HG02938 (cell line): Measurements from ENCODE around the gene SCFD2.

Experiments used
- ATAC-seq: cut with Tn5 transposase; IDR thresholded peaks from one replicate; pipeline ENCODE4 v1.9.1; 2021; ENCODE audit warnings: mild to moderate bottlenecking, moderate library complexity; ENCODE audit not compliant: unreplicated experiment

The SCFD2 gene

DNA sequence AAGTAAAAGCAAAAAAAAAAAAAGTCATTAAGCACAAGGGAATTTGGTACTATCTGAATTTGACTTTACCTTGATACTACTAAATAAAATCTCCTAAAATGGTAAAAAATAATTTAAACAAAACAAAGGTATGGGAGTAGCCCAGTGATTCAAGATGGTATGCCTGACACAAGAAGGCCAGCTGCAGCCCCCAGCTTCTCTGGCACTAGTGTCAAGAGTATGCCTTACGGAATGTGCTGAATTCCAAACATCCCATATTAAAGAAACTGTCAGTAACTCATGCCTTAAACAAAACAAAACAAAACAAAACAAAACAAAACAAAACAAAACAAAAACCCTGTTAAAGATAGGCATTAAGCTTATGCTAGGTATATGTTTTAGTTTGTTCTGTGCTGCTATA, 422.9 kb downstream of the SCFD2 start:
- ATAC-seq, result no peak

GRCh38 chr4:52941450-52941849, 424.4 kb downstream of the SCFD2 start:
- ATAC-seq, result no peak

DNA sequence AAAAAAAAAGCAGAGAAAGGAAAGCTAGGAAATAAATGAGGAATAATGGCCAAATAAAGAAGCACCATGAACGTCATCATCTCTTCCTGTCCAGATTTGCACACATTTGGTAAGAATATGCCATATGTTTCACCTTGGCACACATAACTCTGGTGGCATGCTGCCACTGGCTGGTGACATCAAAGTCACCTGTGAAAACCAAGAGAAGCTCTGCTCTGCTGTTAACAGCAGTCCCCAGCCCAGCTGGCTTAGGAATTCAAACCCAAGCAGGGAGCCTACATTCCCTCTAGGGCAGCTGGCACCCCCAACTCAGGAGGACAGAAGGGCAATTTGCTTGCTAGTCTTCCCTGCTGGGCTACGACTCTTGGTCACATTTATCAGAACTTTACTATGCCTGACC, 426.1 kb downstream of the SCFD2 start:
- ATAC-seq, result no peak

DNA sequence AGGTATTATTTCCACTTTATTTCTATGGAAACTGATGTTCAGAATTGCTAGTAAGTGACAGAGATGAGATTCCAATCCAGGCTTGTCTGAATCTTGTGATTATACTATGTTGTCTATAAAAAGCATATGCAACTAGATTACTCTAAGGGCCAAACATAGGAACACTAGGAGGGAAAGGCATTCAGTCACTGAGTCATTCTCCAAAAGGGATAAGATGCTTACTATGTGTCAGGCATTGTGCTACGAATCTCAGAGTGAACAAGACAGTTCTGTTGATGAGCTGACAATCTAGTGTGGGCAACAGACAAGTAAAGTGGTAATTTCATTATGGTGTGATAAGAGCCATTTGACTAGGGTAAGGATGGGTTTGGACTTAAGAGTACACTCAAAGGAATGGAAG, 426.5 kb downstream of the SCFD2 start:
- ATAC-seq, result no peak

GRCh38 chr4:52937829-52938228, 428.0 kb downstream of the SCFD2 start:
- ATAC-seq, result no peak

DNA sequence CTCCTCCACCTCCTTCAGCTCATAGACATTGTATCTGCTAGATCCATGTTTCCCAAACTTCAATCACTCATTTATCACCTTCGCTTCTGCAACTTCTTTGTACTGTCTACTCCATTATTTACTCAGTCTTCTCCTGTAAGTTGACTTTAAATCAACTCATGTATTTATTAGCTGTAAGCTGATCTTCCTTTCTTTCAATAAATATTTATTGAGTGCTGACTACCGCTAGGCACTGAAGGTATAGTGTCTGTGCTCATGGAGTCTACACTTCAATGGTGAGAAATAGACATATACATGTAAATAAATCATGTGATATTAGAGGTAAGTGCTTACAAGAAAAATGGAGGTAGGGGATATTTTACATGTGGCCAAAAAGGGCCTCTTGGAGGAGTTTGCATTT, 429.1 kb downstream of the SCFD2 start:
- ATAC-seq, result no peak

- ATAC-seq, result no peak
Measured at GRCh38 chr4:52935317-52935716, 430.5 kb downstream of the SCFD2 start.

DNA sequence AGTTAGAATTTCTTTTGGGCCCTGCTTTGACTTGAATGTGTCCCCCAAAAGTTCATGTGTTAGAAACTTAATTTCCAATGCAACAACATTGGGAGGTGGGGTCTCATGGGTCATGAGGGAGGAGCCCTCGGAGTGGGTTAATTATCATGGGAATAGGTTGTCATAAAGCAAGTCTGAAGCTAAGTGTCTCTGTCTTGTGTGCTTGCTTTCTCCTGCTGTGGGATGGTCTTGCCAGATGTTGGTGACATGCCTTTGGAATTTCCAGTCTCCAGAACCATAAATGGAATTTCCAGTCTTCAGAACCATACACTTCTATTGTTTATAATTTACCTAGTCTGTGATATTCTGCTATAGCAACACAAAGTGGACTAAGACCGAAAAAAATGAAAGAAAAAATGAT, 432.1 kb downstream of the SCFD2 start:
- no peak for ATAC-seq

DNA sequence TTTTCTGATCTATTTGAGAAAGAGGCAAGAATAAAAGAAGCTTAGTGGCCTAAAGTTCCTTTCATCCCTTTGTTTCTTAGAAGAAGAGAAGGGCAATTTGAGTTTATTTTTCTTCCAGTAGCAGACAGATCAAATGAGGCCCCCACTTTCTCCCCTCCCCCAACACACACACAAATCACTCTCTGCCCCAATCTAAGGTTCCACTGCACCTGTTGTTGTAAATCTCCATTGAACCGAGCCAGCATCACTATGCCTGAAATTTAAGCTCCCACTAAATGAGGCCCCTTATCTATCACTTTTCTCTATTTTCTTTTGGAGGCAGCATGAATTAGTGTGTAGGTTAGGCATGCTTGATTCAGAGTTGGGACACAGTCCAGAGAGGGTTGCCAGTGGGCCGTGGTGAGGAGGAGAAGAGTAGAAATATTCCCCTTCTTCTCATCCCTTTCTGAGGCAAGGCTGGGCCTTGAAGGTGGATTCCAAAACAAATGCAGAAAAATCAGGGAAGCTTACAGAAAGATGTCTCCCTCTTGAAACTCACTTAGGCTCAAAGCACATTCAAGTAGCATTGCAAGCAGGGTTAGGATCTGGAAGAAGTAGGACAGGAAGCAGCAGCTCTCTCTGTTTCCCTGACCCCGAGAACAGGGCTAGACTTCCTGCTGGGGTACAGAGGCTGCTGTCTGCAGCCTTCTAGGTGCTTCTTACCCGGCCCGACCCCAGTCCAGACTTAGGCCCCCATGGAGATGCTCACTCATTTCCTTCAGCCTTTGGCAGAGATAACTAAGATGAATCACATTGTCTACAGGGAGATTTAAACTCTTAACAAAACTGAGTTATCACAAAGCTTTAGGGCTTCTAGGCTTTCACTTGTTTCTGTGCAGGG, 433.0 kb downstream of the SCFD2 start:
- ATAC-seq, result no peak

DNA sequence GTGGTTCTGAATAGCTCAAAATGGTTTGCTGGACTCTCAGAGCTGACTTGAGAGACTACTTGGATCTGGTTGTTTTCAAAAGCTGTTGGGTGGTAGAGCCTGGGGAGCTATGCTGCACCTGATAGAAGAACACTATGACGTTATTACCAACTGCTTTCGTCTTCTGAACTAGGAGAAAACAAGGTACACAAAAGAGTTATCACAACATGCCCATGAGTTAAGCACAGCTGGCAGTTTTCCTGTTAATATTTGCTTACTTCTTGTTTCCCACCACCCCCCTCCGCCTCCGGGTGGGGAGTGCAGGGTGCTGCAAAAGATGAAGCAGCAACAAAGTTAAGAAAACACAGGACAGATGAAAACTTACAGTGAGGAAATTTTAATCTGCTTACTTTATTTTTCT, 434.6 kb downstream of the SCFD2 start:
- no peak for ATAC-seq

DNA sequence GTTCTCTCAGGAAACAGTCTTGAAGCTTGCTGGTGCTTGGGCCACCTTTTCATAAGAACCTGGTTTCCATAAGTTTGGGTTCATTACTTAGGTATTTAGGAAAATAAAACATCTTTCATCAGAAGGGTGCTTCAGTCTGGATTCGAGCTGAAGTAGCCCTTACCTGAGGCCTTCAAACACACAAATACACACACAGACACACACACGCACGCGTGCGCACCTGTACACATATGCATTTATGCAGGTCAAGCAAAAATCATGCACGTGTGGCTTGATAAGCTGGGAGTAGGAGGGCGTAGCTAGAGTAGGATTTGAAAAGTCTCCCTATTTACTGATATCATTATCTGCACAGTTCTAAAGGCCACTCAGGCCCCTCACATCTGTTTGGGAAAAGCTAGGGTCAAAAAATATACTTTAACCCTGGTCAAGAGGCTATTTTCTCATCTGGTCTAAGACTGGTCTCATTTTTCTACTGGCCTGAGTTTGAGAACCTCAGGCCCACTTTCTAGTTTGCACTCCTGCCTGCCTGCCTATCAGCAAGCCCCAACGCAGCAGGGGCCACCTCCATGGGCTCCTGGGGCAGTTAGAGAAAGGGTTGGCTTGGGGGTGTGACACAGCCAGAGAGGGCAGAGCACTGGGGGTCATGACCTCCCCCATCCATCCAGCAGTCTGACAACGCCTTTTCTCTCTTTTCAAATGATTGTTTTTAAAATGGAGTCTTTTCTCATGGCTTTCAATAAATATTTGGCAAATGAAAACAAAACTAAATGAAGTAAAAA, 439.5 kb downstream of the SCFD2 start:
- ATAC-seq, result no peak

DNA sequence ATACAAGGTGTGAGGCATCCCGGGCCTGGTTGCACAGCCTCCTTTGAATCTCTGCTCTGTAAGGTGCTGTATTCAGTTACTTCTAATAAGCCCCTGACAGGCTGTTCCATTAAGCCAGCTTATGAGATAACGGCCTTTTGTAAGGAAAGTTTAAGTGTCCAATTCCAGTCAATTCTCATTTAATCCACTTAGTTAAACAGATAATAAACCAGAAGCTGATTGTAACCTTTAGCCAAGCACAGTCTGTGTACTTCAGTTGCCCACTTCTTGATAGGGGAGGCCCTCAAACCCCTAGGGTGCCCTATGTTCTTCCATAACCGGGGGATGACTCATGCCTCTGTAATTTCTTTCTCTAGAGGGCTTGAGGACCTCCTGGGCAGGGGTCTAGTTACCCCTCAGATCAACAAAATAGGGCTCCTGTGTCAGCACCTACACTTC, 440.3 kb downstream of the SCFD2 start:
- ATAC-seq, result no peak

DNA sequence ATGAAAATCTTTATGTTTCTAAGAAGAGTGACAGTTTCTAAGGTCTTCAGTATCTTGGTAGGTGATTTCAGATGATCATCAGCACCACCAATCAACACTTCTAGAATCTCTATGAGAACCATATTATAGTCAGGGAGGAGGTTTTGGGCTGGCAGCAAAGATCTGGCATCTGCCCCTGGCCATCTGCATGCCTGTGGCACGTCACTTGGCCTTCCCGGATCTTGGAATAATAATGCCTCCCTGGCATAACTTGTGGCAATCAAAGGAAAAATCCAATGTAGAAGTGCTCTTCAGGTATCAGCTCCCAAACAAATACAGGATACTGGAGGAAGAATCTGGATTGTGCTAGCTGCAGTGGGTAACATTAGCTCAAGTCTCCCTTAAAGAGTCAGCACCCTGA, 446.4 kb downstream of the SCFD2 start:
- no peak for ATAC-seq

- ATAC-seq, result no peak
Measured at GRCh38 chr4:52917817-52918216, 448.0 kb downstream of the SCFD2 start.

DNA sequence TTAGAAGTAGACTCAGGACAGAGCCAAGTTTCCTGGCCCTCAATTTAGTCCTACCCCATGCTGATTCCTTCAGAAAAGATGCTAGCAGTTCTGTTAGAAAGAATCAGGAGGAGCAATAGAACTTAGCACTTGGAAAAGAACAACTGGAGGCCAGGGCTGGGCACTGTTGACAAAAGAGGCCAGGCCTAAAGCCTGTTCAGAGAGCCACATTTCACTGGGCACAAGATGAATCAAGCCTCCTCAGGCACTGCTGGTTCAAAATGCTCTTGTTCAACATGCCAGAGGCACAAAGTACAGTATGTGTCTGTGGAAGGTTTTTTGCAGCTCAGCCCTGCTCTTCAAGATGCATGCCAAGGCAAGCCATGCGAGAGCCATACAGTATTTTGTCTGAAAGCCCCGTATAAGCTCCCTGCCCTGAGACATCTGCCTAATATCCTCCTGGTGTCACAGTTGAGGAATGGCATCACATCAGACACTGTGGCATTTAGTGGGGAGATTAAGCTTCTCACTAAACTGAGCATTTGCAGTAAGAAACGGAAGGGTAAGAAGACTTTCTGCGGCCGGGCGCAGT, 450.0 kb downstream of the SCFD2 start:
- ATAC-seq, result no peak

DNA sequence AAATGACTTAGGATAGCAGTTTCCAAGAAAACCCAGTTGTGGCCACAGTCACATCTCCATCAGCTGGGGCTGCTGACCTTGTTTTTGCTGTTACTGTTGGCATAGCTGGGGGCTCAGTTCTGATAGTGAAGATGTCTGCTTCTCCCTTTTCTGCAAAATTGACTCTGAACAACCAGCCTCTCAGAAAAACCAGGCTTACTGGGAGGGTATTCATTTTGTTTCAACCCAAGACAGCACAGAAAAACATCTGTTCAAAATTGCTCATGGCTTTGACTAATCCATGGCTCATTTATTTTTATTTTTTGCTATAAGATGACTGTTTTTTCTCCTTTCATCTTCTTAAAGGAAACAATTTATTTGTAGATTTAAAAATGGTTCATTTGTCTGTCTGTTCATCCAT, 450.7 kb downstream of the SCFD2 start:
- no peak for ATAC-seq

- ATAC-seq, result no peak
Measured at GRCh38 chr4:52914051-52914605, 451.7 kb downstream of the SCFD2 start.

DNA sequence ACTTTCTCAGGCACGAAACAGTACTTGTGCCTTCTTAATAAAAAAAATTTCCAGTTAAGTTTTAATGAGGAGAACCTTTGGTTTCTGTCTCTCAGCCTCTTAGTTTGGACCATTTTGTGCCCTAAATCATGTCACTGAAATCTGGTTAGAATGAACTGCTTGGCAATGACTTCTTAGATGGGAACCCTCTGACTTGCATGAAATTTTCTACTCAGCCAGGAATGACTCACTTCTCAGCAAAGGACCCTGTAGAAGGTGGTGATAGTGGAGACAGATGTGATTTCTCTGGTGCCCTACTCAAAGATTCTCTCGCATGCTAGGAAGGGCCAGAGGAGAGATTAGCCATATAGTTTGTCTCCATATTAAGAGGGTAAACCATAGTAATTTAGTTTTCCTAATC, 453.3 kb downstream of the SCFD2 start:
- ATAC-seq, result no peak

DNA sequence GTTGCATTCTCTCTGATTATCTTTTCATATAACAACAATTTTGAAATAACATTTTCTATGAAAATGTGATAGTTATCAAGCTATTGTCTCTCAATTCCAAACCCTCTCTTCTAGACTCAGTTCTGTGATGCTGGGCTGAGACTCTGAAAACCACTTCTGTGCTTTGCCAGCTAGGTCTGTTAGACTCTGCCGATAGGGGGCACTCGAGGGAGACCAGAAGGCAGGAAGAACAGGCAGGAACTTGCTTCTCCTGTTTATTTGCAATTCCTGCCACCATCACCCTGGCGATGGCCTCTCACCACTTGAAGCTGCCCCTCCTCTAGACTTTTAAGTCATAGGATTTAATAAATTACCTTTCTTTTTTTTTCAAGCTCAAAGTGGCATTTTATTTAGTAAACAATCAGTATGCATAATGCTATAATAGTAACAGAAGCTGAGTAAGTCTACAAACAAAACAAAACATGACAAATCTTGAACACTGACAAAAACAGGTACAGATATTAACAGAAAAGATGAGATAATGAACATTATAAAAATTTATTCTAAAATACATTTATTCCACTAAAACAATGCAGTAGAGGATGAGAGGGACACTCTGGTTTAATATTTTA, 454.1 kb downstream of the SCFD2 start:
- ATAC-seq, result peak; percentile 82

DNA sequence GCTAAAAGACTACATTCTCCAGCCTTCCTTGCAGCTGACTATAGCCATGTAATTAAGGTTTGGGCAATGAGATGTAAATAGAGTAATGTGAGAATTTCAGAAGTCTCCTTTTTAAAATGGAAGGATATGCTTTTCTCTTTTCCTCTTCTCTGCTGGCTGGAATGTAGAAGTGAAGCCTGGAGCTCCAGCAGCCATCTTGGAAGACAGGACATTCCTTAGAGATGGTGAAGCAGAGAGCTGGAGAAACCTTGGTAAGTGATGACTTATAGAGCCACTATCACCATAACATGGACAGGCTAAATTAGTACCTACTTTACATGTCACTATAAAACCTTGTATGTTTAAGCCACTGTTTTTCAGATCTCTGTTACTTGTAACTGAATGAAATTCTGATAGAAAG, 455.7 kb downstream of the SCFD2 start:
- no peak for ATAC-seq

DNA sequence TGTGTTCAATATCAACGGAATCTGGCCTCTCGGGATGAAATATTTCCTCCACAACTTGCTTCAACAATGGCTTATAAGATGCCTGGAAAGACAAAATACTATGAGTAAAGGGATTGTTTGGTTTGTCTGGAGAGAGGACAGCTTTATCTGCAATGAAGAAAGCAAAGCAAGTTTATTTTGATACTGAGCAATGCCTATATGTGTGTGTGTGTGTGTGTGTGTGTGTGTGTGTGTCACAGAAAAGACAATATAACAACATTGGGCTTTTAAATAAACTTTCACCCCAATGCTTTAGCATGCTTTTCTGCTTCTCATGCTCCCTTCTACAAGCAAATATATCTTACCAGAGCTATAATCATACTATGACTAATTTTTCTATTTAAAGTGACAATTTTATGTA, 458.4 kb downstream of the SCFD2 start:
- no peak for ATAC-seq
